PFSK-1 (cell line): Measurements from ENCODE around the gene MLN.

Experiments used
- FOXP2 ChIP-seq: optimal IDR thresholded peaks from 2 replicates; pipeline ENCODE3; 2011; ENCODE audit warnings: borderline replicate concordance, control low read depth, inconsistent platforms; ENCODE audit not compliant: insufficient read depth; ENCODE audit errors: extremely low read length, extremely low read depth
- POLR2AphosphoS5 ChIP-seq: IDR thresholded peaks from 2 replicates; pipeline ENCODE4 v1.6.1; 2012; ENCODE audit warnings: low read depth, mild to moderate bottlenecking, control low read depth, low read length, moderate library complexity
- REST ChIP-seq, 2 experiments: IDR thresholded peaks; 2 replicates each; pipeline versions ENCODE4 v1.6.1 to v1.8.0; 2011 to 2012; ENCODE audit warnings: low read depth in 2 of 2, low read length in 2 of 2, control low read depth in 1 of 2, inconsistent platforms in 1 of 2, mild to moderate bottlenecking in 1 of 2, moderate library complexity in 1 of 2; ENCODE audit not compliant: insufficient read depth in 1 of 2
- SIN3A ChIP-seq: IDR thresholded peaks from 2 replicates; pipeline ENCODE4 v1.6.1; 2012; ENCODE audit warnings: mild to moderate bottlenecking, low read length, moderate library complexity, borderline replicate concordance; ENCODE audit not compliant: insufficient read depth
- TAF1 ChIP-seq: IDR thresholded peaks from 2 replicates; pipeline ENCODE4 v1.6.1; 2012; ENCODE audit warnings: low read length, control low read depth, borderline replicate concordance; ENCODE audit not compliant: insufficient read depth

MLN gene

GRCh38 chr6:33802186-33802958, 1.4 kb downstream of the MLN start:
- no peak for TF ChIP-seq REST (IDR thresholded peaks at IDR 0.05; ENCODE audit: insufficient read depth in 1 of 2, low read depth in 2 of 2, low read length in 2 of 2)
- no peak for TF ChIP-seq POLR2AphosphoS5
- no peak for TF ChIP-seq FOXP2
- TF ChIP-seq SIN3A = no peak
- no peak for TF ChIP-seq TAF1

GRCh38 chr6:33801611-33802010, 2.2 kb downstream of the MLN start:
- TF ChIP-seq POLR2AphosphoS5 (no peak), FOXP2 (no peak), TAF1 (no peak), REST (IDR thresholded peaks at IDR 0.05; ENCODE audit: insufficient read depth in 1 of 2, low read depth in 2 of 2, low read length in 2 of 2) (no peak), SIN3A (no peak)

- TF ChIP-seq TAF1 = no peak
Measured at GRCh38 chr6:33800248-33800969, 3.4 kb downstream of the MLN start.

GRCh38 chr6:33799454-33800113, 4.2 kb downstream of the MLN start:
- no peak for TF ChIP-seq FOXP2

GRCh38 chr6:33798343-33798848, 5.4 kb downstream of the MLN start:
- no peak for TF ChIP-seq FOXP2
- no peak for TF ChIP-seq TAF1
- no peak for TF ChIP-seq REST (IDR thresholded peaks at IDR 0.05; ENCODE audit: insufficient read depth in 1 of 2, low read depth in 2 of 2, low read length in 2 of 2)
- TF ChIP-seq SIN3A = no peak
- TF ChIP-seq POLR2AphosphoS5 = no peak
